Tibial artery (tissue), 4 donors: ENCODE measurements around the gene SIPA1L3.

Experiments
- DNase-seq, 2 donors: peaks; one replicate each; pipeline ENCODE4 v3.0.0-alpha.2; 2019
- H3K27ac ChIP-seq, 2 donors: fragments of 200-600 bp; sonication (generic) in 1 of 2; 1 replicate in 1 of 2; 2 replicates in 1 of 2; pipeline ENCODE4 v1.5.1; 2018 to 2019; ENCODE audit warnings: mild to moderate bottlenecking in 1 of 2
- H3K27me3 ChIP-seq, 2 donors: fragments of 200-600 bp; sonication (generic) in 1 of 2; one replicate each; pipeline versions ENCODE4 v1.5.1 to v1.6.0; 2016 to 2019
- H3K36me3 ChIP-seq, 3 donors: fragments of 200-600 bp; sonication (generic) in 2 of 3; one replicate each; pipeline ENCODE4 v1.5.1; 2016 to 2019; ENCODE audit warnings: mild to moderate bottlenecking in 2 of 3
- H3K4me1 ChIP-seq, 4 donors: fragments of 200-600 bp; sonication (generic) in 2 of 4; 1 replicate in 3 of 4; 2 replicates in 1 of 4; pipeline ENCODE4 v1.5.1; 2016 to 2019
- H3K4me3 ChIP-seq, 2 donors: fragments of 200-600 bp; sonication (generic) in 1 of 2; 1 replicate in 1 of 2; 2 replicates in 1 of 2; pipeline ENCODE4 v1.5.1; 2018 to 2019; ENCODE audit warnings: mild to moderate bottlenecking in 2 of 2
- H3K9me3 ChIP-seq, 3 donors: fragments of 200-600 bp; sonication (generic) in 1 of 3; one replicate each; pipeline ENCODE4 v1.5.1; 2016 to 2019
- CTCF ChIP-seq, 2 experiments: fragments of 200-600 bp in 1 of 2; fragments of 450-650 bp in 1 of 2; IDR thresholded peaks; one replicate each; pipeline ENCODE4 v1.5.1; 2017 to 2019; ENCODE audit warnings: antibody characterized with exemption in 2 of 2, mild to moderate bottlenecking in 1 of 2, moderate library complexity in 1 of 2
- intact Hi-C: fragments of 100-400 bp; cut with DNase I; formaldehyde crosslinking; loops from one replicate; pipeline ENCODE4 v1.15.0; 2023; ENCODE audit warnings: low total_unique reads

Gene SIPA1L3

GRCh38 chr19:38183251-38183897 is 276.4 kb downstream of the SIPA1L3 start:
- DNase-seq: no peak
- peaks cover 0 to 4% (median 0%) of the 10 kb centered on the region in 4 donors for H3K4me1 ChIP-seq
- peaks cover 0 to 21% (median 5%) of the 10 kb centered on the region in 3 donors for H3K9me3 ChIP-seq
- H3K27ac ChIP-seq: no peak overlapping the region
- no peaks in the 10 kb centered on the region for H3K27me3 ChIP-seq
- peaks cover 14 to 42% (median 22%) of the 10 kb centered on the region in 3 donors for H3K36me3 ChIP-seq
- peak overlapping the region; percentile 13 to 30 for H3K4me3 ChIP-seq
- intact Hi-C loops: no loop called here
- TF ChIP-seq CTCF (IDR thresholded peaks at IDR 0.05): no peak

DNA sequence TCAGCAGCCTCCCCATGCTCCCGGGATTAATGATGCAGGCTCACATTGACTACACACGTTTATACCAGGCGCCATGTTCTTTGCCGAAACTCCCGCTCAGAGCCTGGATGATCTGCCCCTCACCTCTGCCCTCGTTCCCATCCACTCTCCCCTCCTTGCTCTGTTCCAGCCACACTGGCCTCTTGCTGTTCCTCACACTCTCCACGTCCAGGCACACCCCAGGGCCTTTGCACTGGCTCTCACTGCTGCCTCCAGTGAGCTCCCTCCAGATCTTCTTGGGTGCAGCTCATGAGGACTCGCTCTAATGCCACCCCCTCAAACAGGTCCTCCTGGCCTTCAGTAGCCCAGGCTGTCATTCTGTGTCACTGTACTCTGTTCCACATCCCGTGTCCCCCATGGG is 277.8 kb downstream of the SIPA1L3 start:
- no peak overlapping the region for H3K27ac ChIP-seq
- H3K27me3 ChIP-seq: no peaks in the 10 kb centered on the region
- peaks cover 0 to 8% (median 4%) of the 10 kb centered on the region in 3 donors for H3K9me3 ChIP-seq
- peaks cover 0 to 4% (median 0%) of the 10 kb centered on the region in 4 donors for H3K4me1 ChIP-seq
- H3K36me3 ChIP-seq: peaks cover 10 to 43% (median 15%) of the 10 kb centered on the region in 3 donors
- no peak for DNase-seq
- no peak overlapping the region for H3K4me3 ChIP-seq
- no peak for TF ChIP-seq CTCF (IDR thresholded peaks at IDR 0.05)
- intact Hi-C loops: no loop called here

GRCh38 chr19:38185562-38185961 is 278.6 kb downstream of the SIPA1L3 start:
- intact Hi-C loops: no loop called here
- TF ChIP-seq CTCF (IDR thresholded peaks at IDR 0.05): no peak
- DNase-seq: no peak
- H3K4me1 ChIP-seq: peaks cover 0 to 4% (median 0%) of the 10 kb centered on the region in 4 donors
- peaks cover 0 to under 1% (median 0%) of the 10 kb centered on the region in 3 donors for H3K9me3 ChIP-seq
- H3K27ac ChIP-seq: no peak overlapping the region
- H3K36me3 ChIP-seq: peaks cover 3 to 40% (median 13%) of the 10 kb centered on the region in 3 donors
- no peaks in the 10 kb centered on the region for H3K27me3 ChIP-seq
- no peak overlapping the region for H3K4me3 ChIP-seq

DNA sequence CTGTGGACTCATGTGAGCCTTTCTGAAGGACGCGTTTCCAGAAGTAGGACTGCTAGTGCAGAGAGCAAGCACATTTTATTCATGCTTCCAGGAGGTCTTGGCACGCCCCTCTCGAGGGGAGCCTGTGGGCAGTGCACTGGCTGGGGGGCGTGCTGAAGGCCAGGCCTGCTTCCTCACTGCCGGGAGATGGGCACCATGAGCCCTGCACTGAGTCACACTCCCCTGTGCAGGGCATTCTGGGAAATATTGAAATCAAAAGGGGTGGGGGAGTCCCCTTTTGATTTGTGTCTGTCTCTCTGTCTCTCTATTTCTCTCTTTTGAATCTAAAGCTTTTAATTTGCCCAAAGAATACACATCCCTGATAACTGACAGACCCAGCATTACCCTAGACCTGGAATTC is 283.1 kb downstream of the SIPA1L3 start:
- intact Hi-C loops: no loop called here
- Histone ChIP-seq H3K27me3 (no peaks in the 10 kb centered on the region), H3K9me3 (no peaks in the 10 kb centered on the region), H3K27ac (no peak overlapping the region), H3K4me3 (no peak overlapping the region), H3K36me3 (peaks cover 0 to 45% (median 14%) of the 10 kb centered on the region in 3 donors), H3K4me1 (no peaks in the 10 kb centered on the region)
- TF ChIP-seq CTCF (IDR thresholded peaks at IDR 0.05): no peak
- DNase-seq: no peak

GRCh38 chr19:38190793-38191192 is 283.8 kb downstream of the SIPA1L3 start:
- Histone ChIP-seq H3K36me3 (peaks cover 0 to 42% (median 20%) of the 10 kb centered on the region in 3 donors), H3K4me3 (no peak overlapping the region), H3K27ac (no peak overlapping the region), H3K9me3 (no peaks in the 10 kb centered on the region), H3K4me1 (no peaks in the 10 kb centered on the region), H3K27me3 (no peaks in the 10 kb centered on the region)
- TF ChIP-seq CTCF (IDR thresholded peaks at IDR 0.05): no peak
- no peak for DNase-seq
- intact Hi-C loops: no loop called here
